Fibroblast of pulmonary artery (primary cell): Measurements from ENCODE around the gene SIAE.

Experiments
- DNase-seq: peaks from one replicate; pipeline ENCODE4 v3.0.0-alpha.2; 2010; ENCODE audit warnings: low read depth
- H3K4me3 ChIP-seq: replicated peaks from 2 replicates; pipeline ENCODE4 v1.5.1; 2011; ENCODE audit warnings: low read depth, mild to moderate bottlenecking, control low read depth, low read length, moderate library complexity
- CTCF ChIP-seq: IDR thresholded peaks from 2 replicates; pipeline ENCODE4 v1.5.1; 2011; ENCODE audit warnings: mild to moderate bottlenecking, control low read depth, low read length, inconsistent platforms; ENCODE audit errors: missing control alignments

The SIAE gene

GRCh38 chr11:124681421-124681820 is 7.9 kb upstream of the SIAE start:
- no peak for DNase-seq
- TF ChIP-seq CTCF: no peak
- no peak overlapping the region for H3K4me3 ChIP-seq

- TF ChIP-seq CTCF: no peak
- no peak for DNase-seq
- H3K4me3 ChIP-seq: no peak overlapping the region
Observed at GRCh38 chr11:124678416-124678815, 4.9 kb upstream of the SIAE start.

GRCh38 chr11:124676386-124676785 is 2.8 kb upstream of the SIAE start:
- TF ChIP-seq CTCF: no peak
- peak; percentile 88 for DNase-seq
- H3K4me3 ChIP-seq: no peak overlapping the region

- TF ChIP-seq CTCF: no peak
- H3K4me3 ChIP-seq: peak overlapping the region; percentile 76
Observed at GRCh38 chr11:124674571-124674970, 1.0 kb upstream of the SIAE start.

GRCh38 chr11:124674168-124674517 is 604 bp upstream of the SIAE start:
- no peak for DNase-seq
- peak overlapping the region; percentile 76 for H3K4me3 ChIP-seq
- TF ChIP-seq CTCF: no peak

More at GRCh38 chr11:124674571-124674970, 1.0 kb upstream of the SIAE start:
- DNase-seq: no peak

GRCh38 chr11:124672536-124673215 is 863 bp downstream of the SIAE start:
- H3K4me3 ChIP-seq: peak overlapping the region; percentile 76
- no peak for DNase-seq
- no peak for TF ChIP-seq CTCF

- peak; percentile 71 for DNase-seq
- H3K4me3 ChIP-seq: no peak overlapping the region
- no peak for TF ChIP-seq CTCF
Observed at GRCh38 chr11:124670732-124671131, 2.8 kb downstream of the SIAE start.
